ENCODE results near the gene ABI3BP. TPM values are rescaled to one million over a fixed set of nuclear protein-coding genes. Genes with fewer than 3 reads are reported as not detected.

Gene ABI3BP
- total RNA-seq, 1 experiment from 2014 or later = 3.1 TPM

- H3K9me3 Mint-ChIP-seq (ENCODE audit: unreplicated experiment) = peaks cover 20% of the 10 kb centered on the region
- H3K36me3 Mint-ChIP-seq (ENCODE audit: insufficient read depth, unreplicated experiment) = peaks cover 12% of the 10 kb centered on the region
- POLR2A ChIA-PET = interaction anchor here (0.7 kb wide), 2 partner anchors 92 to 165 kb away, joined by 3 read pairs; no protein-coding TSS in a partner anchor
- TF ChIP-seq CTCF (IDR thresholded peaks at IDR 0.05; ENCODE audit: unreplicated experiment) = no peak
- BruUV-seq (replicated peaks) = no TSS peak
- CTCF ChIA-PET = no interaction called here
- peaks cover 6% of the 10 kb centered on the region for H3K4me1 Mint-ChIP-seq (ENCODE audit: insufficient read depth, unreplicated experiment)
- intact Hi-C loops (cut with micrococcal nuclease) = no loop called here
- no peak overlapping the region for H3K27ac Mint-ChIP-seq (ENCODE audit: low read depth, unreplicated experiment)
- H3K4me3 Mint-ChIP-seq (ENCODE audit: unreplicated experiment) = no peak overlapping the region
- no peak for DNase-seq (ENCODE audit: unreplicated experiment)
- no peaks in the 10 kb centered on the region for H3K27me3 Mint-ChIP-seq (ENCODE audit: insufficient read depth, unreplicated experiment)
Measured at GRCh38 chr3:101027286-101027685, 34.1 kb upstream of the ABI3BP start.

- H3K27me3 Mint-ChIP-seq (ENCODE audit: insufficient read depth, unreplicated experiment) = no peaks in the 10 kb centered on the region
- peaks cover 12% of the 10 kb centered on the region for H3K36me3 Mint-ChIP-seq (ENCODE audit: insufficient read depth, unreplicated experiment)
- ChIA-PET CTCF (no interaction called here), POLR2A (interaction anchor here (0.7 to 0.8 kb wide), 3 partner anchors 39 to 165 kb away, joined by 3 read pairs; no protein-coding TSS in a partner anchor)
- DNase-seq (ENCODE audit: unreplicated experiment) = no peak
- H3K27ac Mint-ChIP-seq (ENCODE audit: low read depth, unreplicated experiment) = no peak overlapping the region
- H3K9me3 Mint-ChIP-seq (ENCODE audit: unreplicated experiment) = peaks cover 20% of the 10 kb centered on the region
- H3K4me1 Mint-ChIP-seq (ENCODE audit: insufficient read depth, unreplicated experiment) = peaks cover 6% of the 10 kb centered on the region
- intact Hi-C loops (cut with micrococcal nuclease) = no loop called here
- BruUV-seq (replicated peaks) = no TSS peak
- H3K4me3 Mint-ChIP-seq (ENCODE audit: unreplicated experiment) = no peak overlapping the region
- no peak for TF ChIP-seq CTCF (IDR thresholded peaks at IDR 0.05; ENCODE audit: unreplicated experiment)
Measured at GRCh38 chr3:101026881-101027280, 33.7 kb upstream of the ABI3BP start.

GRCh38 chr3:101026244-101026643 is 33.0 kb upstream of the ABI3BP start:
- DNase-seq (ENCODE audit: unreplicated experiment) = no peak
- Mint-ChIP-seq H3K36me3 (ENCODE audit: insufficient read depth, unreplicated experiment) (peaks cover 12% of the 10 kb centered on the region), H3K4me1 (ENCODE audit: insufficient read depth, unreplicated experiment) (peaks cover 6% of the 10 kb centered on the region), H3K27me3 (ENCODE audit: insufficient read depth, unreplicated experiment) (no peaks in the 10 kb centered on the region), H3K27ac (ENCODE audit: low read depth, unreplicated experiment) (no peak overlapping the region), H3K9me3 (ENCODE audit: unreplicated experiment) (peaks cover 20% of the 10 kb centered on the region), H3K4me3 (ENCODE audit: unreplicated experiment) (no peak overlapping the region)
- intact Hi-C loops (cut with micrococcal nuclease) = no loop called here
- no TSS peak for BruUV-seq (replicated peaks)
- ChIA-PET POLR2A (interaction anchor here (0.8 kb wide), 1 partner anchor 38 kb away, joined by 3 read pairs; no protein-coding TSS in a partner anchor), CTCF (no interaction called here)
- TF ChIP-seq CTCF (IDR thresholded peaks at IDR 0.05; ENCODE audit: unreplicated experiment) = no peak

GRCh38 chr3:101020351-101021015 is 27.3 kb upstream of the ABI3BP start:
- TF ChIP-seq CTCF (IDR thresholded peaks at IDR 0.05; ENCODE audit: unreplicated experiment) = no peak
- ChIA-PET CTCF (no interaction called here), POLR2A (no interaction called here)
- Mint-ChIP-seq H3K27ac (ENCODE audit: low read depth, unreplicated experiment) (no peak overlapping the region), H3K4me3 (ENCODE audit: unreplicated experiment) (no peak overlapping the region), H3K4me1 (ENCODE audit: insufficient read depth, unreplicated experiment) (peaks cover 7% of the 10 kb centered on the region), H3K27me3 (ENCODE audit: insufficient read depth, unreplicated experiment) (no peaks in the 10 kb centered on the region), H3K9me3 (ENCODE audit: unreplicated experiment) (peaks cover 11% of the 10 kb centered on the region), H3K36me3 (ENCODE audit: insufficient read depth, unreplicated experiment) (peaks cover 6% of the 10 kb centered on the region)
- intact Hi-C loops (cut with micrococcal nuclease) = no loop called here
- BruUV-seq (replicated peaks) = no TSS peak
- DNase-seq (ENCODE audit: unreplicated experiment) = peak; percentile 27
